ENCODE results near the gene STK10. TPM values are rescaled to one million over a fixed set of nuclear protein-coding genes. Genes with fewer than 3 reads are reported as not detected.

Gene STK10
- total and polyA plus RNA-seq, 2 of the 8 experiments (the other 6 are each of a cell fraction or from before 2014, with no cell fraction given), result 10.5 to 21.4 TPM

DNA sequence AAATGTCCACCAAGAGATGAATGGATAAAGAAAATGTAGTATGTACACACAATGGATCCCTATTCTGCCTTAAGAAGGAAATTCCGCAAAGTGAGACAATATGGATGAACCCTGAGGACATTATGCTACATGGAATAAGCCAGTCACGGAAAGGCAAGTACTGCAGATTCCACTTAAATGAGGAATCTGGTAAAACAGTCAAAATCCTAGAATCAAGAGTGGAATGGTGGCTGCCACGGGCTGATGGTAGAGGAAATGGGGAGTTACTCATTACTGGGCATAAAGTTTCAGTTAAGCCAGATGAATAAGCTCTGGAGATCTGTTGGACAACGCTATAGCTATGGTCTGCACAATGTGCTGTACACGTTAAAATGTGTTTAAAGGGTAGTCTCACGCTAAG lies 47.2 kb downstream of the STK10 start:
- Histone ChIP-seq H2BK20ac (ENCODE audit: low read length) (no peak overlapping the region), H3K9me3 (ENCODE audit: insufficient read depth in 2 of 2, low read depth in 1 of 2, low read length in 1 of 2) (no peaks in the 10 kb centered on the region; a peak in 1 of 4 replicates), H3K23me2 (ENCODE audit: low read depth, low read length) (no peaks in the 10 kb centered on the region), H2AK5ac (ENCODE audit: low read depth, low read length) (no peak overlapping the region), H3K4me2 (ENCODE audit: insufficient read depth in 1 of 2, low read depth in 2 of 2, low read length in 2 of 2) (no peak overlapping the region), H3K9ac (replicated peaks in 1 of 4; ENCODE audit: extremely low read depth in 1 of 4, low read depth in 3 of 4, low read length in 3 of 4) (no peak overlapping the region), H3K23ac (ENCODE audit: insufficient read length) (no peak overlapping the region), H4K5ac (ENCODE audit: insufficient read length, low read depth, low read length) (no peak overlapping the region), H3K56ac (replicated peaks; ENCODE audit: insufficient read length, low read depth, low read length) (peak overlapping the region; percentile 4), H4K20me1 (replicated peaks in 1 of 2; ENCODE audit: control insufficient read depth in 1 of 2, insufficient read depth in 2 of 2, low read length in 2 of 2) (peaks cover 2 to 3% of the 10 kb centered on the region in 2 experiments), H3K18ac (ENCODE audit: extremely low read depth, low read length) (no peak overlapping the region), H3K79me2 (ENCODE audit: control insufficient read depth in 1 of 2, insufficient read depth in 2 of 2, low read length in 2 of 2) (no peaks in the 10 kb centered on the region), H3K14ac (ENCODE audit: insufficient read length) (no peak overlapping the region), H3K27me3 (replicated peaks in 1 of 4; ENCODE audit: control insufficient read depth in 3 of 4, extremely low read depth in 1 of 4, insufficient read depth in 3 of 4, low read length in 3 of 4) (no peaks in the 10 kb centered on the region), H3K4ac (replicated peaks; ENCODE audit: insufficient read length, low read depth, low read length) (no peak overlapping the region), H2BK12ac (ENCODE audit: low read depth, low read length) (no peak overlapping the region), H4K91ac (replicated peaks; ENCODE audit: insufficient read length, low read length) (no peak overlapping the region), H3K36me3 (ENCODE audit: control insufficient read depth in 2 of 4, insufficient read depth in 4 of 4, low read length in 3 of 4) (no peaks in the 10 kb centered on the region), H3K4me3 (ENCODE audit: extremely low read depth in 1 of 4, insufficient read depth in 2 of 4, low read depth in 3 of 4, low read length in 4 of 4) (no peak overlapping the region), H2BK15ac (ENCODE audit: low read length) (no peak overlapping the region), H3K4me1 (replicated peaks in 1 of 4; ENCODE audit: control insufficient read depth in 3 of 4, insufficient read depth in 4 of 4, low read length in 3 of 4) (peaks cover 0 to 8% (median 4%) of the 10 kb centered on the region in 4 experiments; a peak in 5 of 7 replicates), H3K79me1 (ENCODE audit: low read depth, low read length) (no peaks in the 10 kb centered on the region), H3K27ac (ENCODE audit: low read depth, low read length) (no peak overlapping the region), H4K8ac (ENCODE audit: extremely low read depth, insufficient read depth, low read length) (no peak overlapping the region), H2AFZ (ENCODE audit: low read length) (no peak overlapping the region), H2BK120ac (replicated peaks; ENCODE audit: low read depth, low read length) (no peak overlapping the region), H2BK5ac (ENCODE audit: low read depth, low read length) (no peak overlapping the region)
- 95% methylated on average over 6 of the region's 6 CpGs; no CpG with 5 or more reads in 1 of the 2 experiments for WGBS, 2 experiments (ENCODE audit: extremely low coverage in 1 of 2, insufficient coverage in 1 of 2, insufficient read length in 1 of 2, insufficient replicate concordance in 2 of 2, low coverage in 1 of 2, low lambda C conversion rate in 2 of 2, missing lambda C conversion rate in 1 of 2)
- FAIRE-seq, result no peak
- ChIA-PET POLR2A (ENCODE audit: partially characterized antibody) (interaction anchor here (0.7 kb wide), 1 partner anchor 605 kb away, joined by 4 read pairs; no protein-coding TSS in a partner anchor), CTCF (ENCODE audit: partially characterized antibody) (interaction anchor here (0.7 to 0.8 kb wide), 2 partner anchors 12 to 204 kb away, joined by 4 read pairs; no protein-coding TSS in a partner anchor)
- DNase-seq (ENCODE audit: low read depth in 1 of 2, low spot score in 2 of 2), result no peak
- TF ChIP-seq KDM1A (IDR thresholded peaks at IDR 0.05; ENCODE audit: borderline replicate concordance, low read length) (no peak), NRF1 (IDR thresholded peaks at IDR 0.05; ENCODE audit: low read depth, low read length) (no peak)

Measured in H1 (cell line).